Common myeloid progenitor, CD34-positive (primary cell): ENCODE measurements around the gene LARP1B. TPM values are rescaled to one million over a fixed set of nuclear protein-coding genes. Genes with fewer than 3 reads are reported as not detected.
"Not testable (repeated sequence)": the region's sequence is repeated elsewhere in the genome, so short reads cannot be mapped to it uniquely, and the experiment has no call there.

Source experiments
- CTCF ChIA-PET: fragments of 350-600 bp; sonication (Branson Sonifier 250); formaldehyde crosslinking; loops from one replicate; lab custom pipeline; 2021; ENCODE audit warnings: antibody characterized with exemption; lab: Charles Lee
- POLR2A ChIA-PET: fragments of 350-600 bp; sonication (Branson Sonifier 250); formaldehyde crosslinking; loops from one replicate; lab custom pipeline; 2021; ENCODE audit warnings: antibody characterized with exemption; lab: Charles Lee
- DNase-seq, 3 donors: peaks; one replicate each; pipeline versions ENCODE4 v3.0.0 to v3.0.0-alpha.2; 2013
- H3K27ac ChIP-seq, 2 experiments: 1 replicate in 1 of 2; 2 replicates in 1 of 2; pipeline ENCODE4 v1.7.0; 2013; ENCODE audit warnings: inconsistent platforms in 2 of 2, low read length in 2 of 2, mild to moderate bottlenecking in 2 of 2, low read depth in 1 of 2, moderate library complexity in 1 of 2; ENCODE audit not compliant: severe bottlenecking in 2 of 2, insufficient read depth in 1 of 2, poor library complexity in 1 of 2
- H3K27me3 ChIP-seq, 5 experiments: replicated peaks in 2 of 5; 1 replicate in 3 of 5; 2 replicates in 2 of 5; pipeline versions ENCODE4 v1.6.1 to v1.7.0; 2013; ENCODE audit warnings: low read length in 4 of 5, mild to moderate bottlenecking in 2 of 5, moderate library complexity in 2 of 5, inconsistent platforms in 1 of 5; ENCODE audit not compliant: insufficient read depth in 5 of 5, control insufficient read depth in 4 of 5
- H3K36me3 ChIP-seq, 4 experiments: 1 replicate in 2 of 4; 2 replicates in 2 of 4; pipeline versions ENCODE4 v1.6.1 to v1.7.0; 2013; ENCODE audit warnings: low read length in 3 of 4, control low read depth in 1 of 4, mild to moderate bottlenecking in 1 of 4; ENCODE audit not compliant: control insufficient read depth in 4 of 4, insufficient read depth in 4 of 4
- H3K4me1 ChIP-seq, 4 experiments: 1 replicate in 3 of 4; 2 replicates in 1 of 4; pipeline versions ENCODE4 v1.6.1 to v1.7.1; 2013; ENCODE audit warnings: low read length in 3 of 4, mild to moderate bottlenecking in 3 of 4, control low read depth in 1 of 4, inconsistent platforms in 1 of 4, moderate library complexity in 1 of 4; ENCODE audit not compliant: control insufficient read depth in 4 of 4, insufficient read depth in 4 of 4; ENCODE audit errors: control extremely low read depth in 1 of 4
- H3K4me3 ChIP-seq, 7 experiments: 1 replicate in 4 of 7; 2 replicates in 3 of 7; pipeline versions ENCODE4 v1.5.1 to v1.7.0; 2013; ENCODE audit warnings: mild to moderate bottlenecking in 7 of 7, low read length in 6 of 7, moderate library complexity in 6 of 7, inconsistent platforms in 2 of 7, low read depth in 2 of 7, control low read depth in 1 of 7; ENCODE audit not compliant: insufficient read depth in 4 of 7, control insufficient read depth in 1 of 7; ENCODE audit errors: extremely low read depth in 1 of 7
- H3K9me3 ChIP-seq, 5 experiments: 1 replicate in 4 of 5; 2 replicates in 1 of 5; pipeline versions ENCODE4 v1.6.1 to v1.7.1; 2013; ENCODE audit warnings: low read length in 4 of 5, mild to moderate bottlenecking in 2 of 5, inconsistent platforms in 1 of 5, low read depth in 1 of 5, moderate library complexity in 1 of 5; ENCODE audit not compliant: control insufficient read depth in 4 of 5, insufficient read depth in 2 of 5; ENCODE audit errors: control extremely low read depth in 1 of 5
- WGBS: methylation state at CpG from one replicate; pipeline ENCODE4 v1.1.5; 2013; ENCODE audit not compliant: insufficient coverage; 5-methylcytosine and 5-hydroxymethylcytosine counted together
- polyA plus RNA-seq: library from polyadenylated mRNA; unstranded; fragments of 120-200 nt; gene quantifications from one replicate; pipeline ENCODE4 v1.2.1, GENCODE V29; 2013

LARP1B gene
- 25.2 TPM for polyA plus RNA-seq

GRCh38 chr4:128060699-128061565 lies at the start of gene LARP1B:
Gene LARP1B (plus strand): TSS chr4:128061312. CDS start chr4:128074952, 13,640 bp downstream.
- H3K9me3 ChIP-seq, result no peaks in the 10 kb centered on the region
- ChIA-PET POLR2A (interaction anchor here (0.6 to 2.1 kb wide), 5 partner anchors 11 to 751 kb away, joined by 3 to 22 read pairs (median 4); partner anchors contain the start of genes ABHD18 and MFSD8), CTCF (interaction anchor here (0.9 to 1.2 kb wide), 2 partner anchors 27 to 96 kb away, joined by 3 read pairs; partner anchors contain the start of genes ABHD18 and MFSD8)
- peak within 1 kb of the TSS; percentile 58 to 94 (median 78) for H3K4me3 ChIP-seq
- H3K27ac ChIP-seq, result peak within 1 kb of the TSS; percentile 89 to 97
- H3K4me1 ChIP-seq, result peaks cover 0 to 18% (median 8%) of the 10 kb centered on the region in 4 experiments
- WGBS, result under 1% methylated on average over 79 of the region's 112 CpGs
- no peaks in the 10 kb centered on the region for H3K36me3 ChIP-seq
- DNase-seq, result peak; percentile 95 to 98 (median 97)
- no peaks in the 10 kb centered on the region for H3K27me3 ChIP-seq

DNA sequence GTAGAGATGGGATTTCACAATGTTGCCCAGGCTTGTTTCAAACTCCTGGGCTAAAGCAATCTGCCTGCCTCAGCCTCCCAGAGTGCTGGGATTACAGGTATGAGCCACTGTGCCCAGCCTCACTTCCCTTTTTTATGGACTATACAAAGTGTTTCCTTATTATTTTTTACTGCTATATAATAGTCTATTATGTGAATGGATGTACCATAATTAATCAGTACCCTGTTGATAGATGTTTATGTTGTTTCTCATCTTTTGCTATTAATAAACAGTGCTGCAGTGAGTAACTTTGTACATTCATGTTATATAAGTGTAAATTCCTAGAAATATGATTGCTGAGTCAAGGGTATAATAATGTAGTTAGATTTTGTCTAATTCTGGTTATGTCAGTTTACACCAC lies 35.8 kb upstream of the LARP1B start:
- H3K27me3 ChIP-seq, result no peaks in the 10 kb centered on the region
- H3K4me1 ChIP-seq, result no peaks in the 10 kb centered on the region
- DNase-seq, result no peak
- CTCF ChIA-PET, result no interaction called here
- POLR2A ChIA-PET, result no interaction called here
- no peak overlapping the region for H3K27ac ChIP-seq
- peaks cover 0 to 9% (median 5%) of the 10 kb centered on the region in 5 experiments for H3K9me3 ChIP-seq
- H3K36me3 ChIP-seq, result peaks cover 20 to 61% (median 33%) of the 10 kb centered on the region in 4 experiments
- H3K4me3 ChIP-seq, result no peak overlapping the region

DNA sequence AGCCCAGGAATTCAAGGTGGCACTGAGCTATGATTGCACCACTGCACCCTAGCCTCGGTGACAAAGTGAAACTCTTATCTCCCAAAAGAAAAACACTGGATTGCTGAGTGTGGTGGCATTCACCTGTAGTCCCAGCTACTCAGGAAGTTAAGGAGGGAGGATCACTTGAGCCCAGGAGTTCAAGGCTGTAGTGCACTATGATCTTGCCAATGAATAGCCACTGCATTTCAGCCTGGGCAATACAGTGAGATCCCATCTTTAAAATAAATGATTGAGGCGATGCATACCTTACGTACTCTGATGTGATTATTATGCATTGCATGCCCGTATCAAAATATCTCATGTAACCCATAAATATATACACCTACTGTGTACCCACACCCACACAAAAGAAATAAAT lies 31.2 kb upstream of the LARP1B start:
- CTCF ChIA-PET, result no interaction called here
- H3K36me3 ChIP-seq, result peaks cover 3 to 32% (median 22%) of the 10 kb centered on the region in 4 experiments

GRCh38 chr4:128031756-128032384 lies 29.2 kb upstream of the LARP1B start:
- Histone ChIP-seq H3K4me1 (no peaks in the 10 kb centered on the region), H3K36me3 (peaks cover 3 to 25% (median 20%) of the 10 kb centered on the region in 4 experiments), H3K27me3 (no peaks in the 10 kb centered on the region), H3K27ac (no peak overlapping the region), H3K4me3 (no peak overlapping the region), H3K9me3 (no peaks in the 10 kb centered on the region)
- no CpG with 5 or more reads among the region's 3 CpGs for WGBS
- CTCF ChIA-PET, result no interaction called here
- POLR2A ChIA-PET, result no interaction called here
- no peak for DNase-seq

More for the DNA sequence above, 31.2 kb upstream of the LARP1B start:
- POLR2A ChIA-PET, result no interaction called here
- H3K27ac ChIP-seq, result no peak overlapping the region
- no peaks in the 10 kb centered on the region for H3K27me3 ChIP-seq
- H3K4me1 ChIP-seq, result no peaks in the 10 kb centered on the region
- no peak for DNase-seq
- no peak overlapping the region for H3K4me3 ChIP-seq
- WGBS, result 100% methylated on average over 1 of the region's 4 CpGs
- H3K9me3 ChIP-seq, result peaks cover 0 to 4% (median under 1%) of the 10 kb centered on the region in 5 experiments

GRCh38 chr4:128039568-128039967 lies 21.5 kb upstream of the LARP1B start:
- no peak for DNase-seq
- H3K4me1 ChIP-seq, result no peaks in the 10 kb centered on the region
- H3K4me3 ChIP-seq, result no peak overlapping the region
- H3K9me3 ChIP-seq, result no peaks in the 10 kb centered on the region
- no peaks in the 10 kb centered on the region for H3K27me3 ChIP-seq
- no CpG with 5 or more reads among the region's 1 CpG for WGBS
- POLR2A ChIA-PET, result no interaction called here
- H3K36me3 ChIP-seq, result peaks cover 0 to 4% (median 2%) of the 10 kb centered on the region in 4 experiments
- H3K27ac ChIP-seq, result no peak overlapping the region
- CTCF ChIA-PET, result no interaction called here

- H3K9me3 ChIP-seq, H3K4me1 ChIP-seq, H3K27me3 ChIP-seq, CTCF ChIA-PET, DNase-seq, POLR2A ChIA-PET, H3K27ac ChIP-seq, H3K4me3 ChIP-seq, H3K36me3 ChIP-seq: not testable (repeated sequence)
- 100% methylated on average over 1 of the region's 9 CpGs for WGBS
These were observed 14.1 kb upstream of the LARP1B start for GRCh38 chr4:128047019-128047418.

DNA sequence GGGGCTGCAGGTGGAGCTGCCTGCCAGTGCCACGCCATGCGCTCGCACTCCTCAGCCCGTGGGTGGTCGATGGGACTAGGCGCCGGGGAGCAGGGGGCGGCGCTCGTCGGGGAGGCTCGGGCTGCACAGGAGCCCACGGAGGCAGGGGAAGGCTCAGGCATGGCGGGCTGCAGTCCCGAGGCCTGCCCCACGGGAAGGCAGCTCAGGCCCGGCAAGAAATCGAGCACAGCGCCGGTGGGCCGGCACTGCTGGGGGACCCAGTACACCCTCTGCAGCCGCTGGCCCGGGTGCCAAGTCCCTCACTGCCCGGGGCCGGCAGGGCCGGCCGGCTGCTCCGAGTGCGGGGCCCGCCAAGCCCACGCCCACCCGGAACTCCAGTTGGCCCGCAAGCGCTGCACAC lies 13.6 kb upstream of the LARP1B start:
- POLR2A ChIA-PET, result not testable (repeated sequence)

More for the DNA sequence above, 13.6 kb upstream of the LARP1B start:
- CTCF ChIA-PET, H3K27me3 ChIP-seq, DNase-seq, H3K9me3 ChIP-seq, H3K36me3 ChIP-seq, H3K4me3 ChIP-seq, H3K4me1 ChIP-seq, H3K27ac ChIP-seq: not testable (repeated sequence)
- 98% methylated on average over 9 of the region's 34 CpGs for WGBS
